Activated CD4-positive, alpha-beta memory T cell treated with anti-CD3 and anti-CD28 coated beads, Interleukin-2, amount 10 ng/mL, durations not matched to agents 7 days and 5 days (primary cell): ENCODE measurements around the gene RGS3. TPM values are rescaled to one million over a fixed set of nuclear protein-coding genes. Genes with fewer than 3 reads are reported as not detected.

ENCODE experiments used
- CTCF ChIA-PET: fragments of 350-600 bp; sonication (Branson Sonifier 250); formaldehyde crosslinking; loops from one replicate; lab custom pipeline; 2021; ENCODE audit warnings: antibody characterized with exemption, inconsistent platforms; lab: Charles Lee
- POLR2A ChIA-PET: fragments of 350-600 bp; sonication (Branson Sonifier 250); formaldehyde crosslinking; loops from one replicate; lab custom pipeline; 2021; ENCODE audit warnings: antibody characterized with exemption; lab: Charles Lee
- DNase-seq: peaks from one replicate; pipeline ENCODE4 v3.0.0-alpha.2; 2020
- H3K27ac Mint-ChIP-seq: one replicate; pipeline ENCODE4 v1.8.0; 2021; ENCODE audit warnings: mild to moderate bottlenecking, mixed read lengths
- H3K27me3 Mint-ChIP-seq: one replicate; pipeline ENCODE4 v1.8.0; 2021; ENCODE audit warnings: mixed read lengths
- H3K36me3 Mint-ChIP-seq: one replicate; pipeline ENCODE4 v1.8.0; 2021; ENCODE audit warnings: low read depth, mixed read lengths
- H3K4me1 Mint-ChIP-seq: one replicate; pipeline ENCODE4 v1.8.0; 2021; ENCODE audit warnings: mixed read lengths
- H3K4me3 Mint-ChIP-seq: one replicate; pipeline ENCODE4 v1.8.0; 2021; ENCODE audit warnings: mild to moderate bottlenecking, mixed read lengths
- H3K9me3 Mint-ChIP-seq: one replicate; pipeline ENCODE4 v1.8.0; 2021; ENCODE audit warnings: mixed read lengths
- total RNA-seq, 2 experiments: library from RNA; stranded (reverse); gene quantifications; one replicate each; pipeline ENCODE4 v1.2.3, GENCODE V29; 2021

Gene RGS3
- total RNA-seq, 2 experiments from 2014 or later: 22.7 to 24.0 TPM

DNA sequence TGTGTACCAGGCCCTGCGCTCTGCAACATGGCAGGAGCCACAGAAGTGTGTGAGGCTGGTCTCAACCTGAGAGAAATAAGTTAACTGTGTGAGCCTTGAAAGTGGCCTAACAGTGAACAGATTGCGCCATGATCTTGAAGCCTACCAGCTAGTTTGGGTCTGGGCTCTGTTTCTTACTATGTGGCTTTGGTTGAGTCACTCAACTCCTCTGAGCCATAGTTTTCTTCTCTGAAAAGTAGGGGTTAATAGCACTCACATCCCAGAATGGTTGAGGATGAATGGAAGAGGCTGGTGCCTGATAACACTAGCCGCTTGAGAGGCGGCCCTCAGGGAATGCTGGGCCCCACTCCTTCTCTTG, 121.5 kb downstream of the RGS3 start:
- no peaks in the 10 kb centered on the region for H3K27me3 Mint-ChIP-seq
- no peak for DNase-seq
- H3K27ac Mint-ChIP-seq: no peak overlapping the region
- H3K36me3 Mint-ChIP-seq: peaks cover 19% of the 10 kb centered on the region
- H3K9me3 Mint-ChIP-seq: no peaks in the 10 kb centered on the region
- CTCF ChIA-PET: interaction anchor here (0.9 to 1.8 kb wide), 4 partner anchors 70 to 310 kb away, joined by 4 read pairs; partner anchors contain the start of gene CDC26
- no peak overlapping the region for H3K4me3 Mint-ChIP-seq
- POLR2A ChIA-PET: interaction anchor here (0.8 kb wide), 1 partner anchor 11 kb away, joined by 3 read pairs; no protein-coding TSS in a partner anchor
- H3K4me1 Mint-ChIP-seq: peaks cover 65% of the 10 kb centered on the region

DNA sequence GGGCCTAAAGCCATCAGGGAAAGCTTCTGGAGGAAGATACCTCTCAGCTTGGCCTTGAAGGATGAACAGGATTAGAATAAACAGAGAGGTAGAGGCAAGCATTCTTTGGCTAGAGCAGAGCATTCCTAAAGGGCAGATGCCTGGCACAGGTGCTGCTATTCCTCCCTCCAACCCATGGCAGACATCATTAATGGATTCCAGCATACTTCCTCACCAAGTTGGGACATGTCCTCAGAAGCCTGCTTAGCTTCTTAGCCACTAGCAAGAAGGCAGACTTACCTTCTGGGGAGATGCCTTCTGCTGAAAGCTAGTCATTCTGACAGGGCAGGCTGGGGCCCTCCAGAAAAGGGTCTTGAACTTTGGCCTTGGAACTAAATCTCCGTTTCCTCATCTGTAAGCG, 122.0 kb downstream of the RGS3 start:
- H3K27ac Mint-ChIP-seq: peak overlapping the region; percentile 50
- no peaks in the 10 kb centered on the region for H3K9me3 Mint-ChIP-seq
- ChIA-PET CTCF (interaction anchor here (0.9 to 1.8 kb wide), 3 partner anchors 69 to 139 kb away, joined by 4 read pairs; no protein-coding TSS in a partner anchor), POLR2A (interaction anchor here (0.8 kb wide), 1 partner anchor 11 kb away, joined by 3 read pairs; no protein-coding TSS in a partner anchor)
- H3K36me3 Mint-ChIP-seq: peaks cover 19% of the 10 kb centered on the region
- no peak overlapping the region for H3K4me3 Mint-ChIP-seq
- no peaks in the 10 kb centered on the region for H3K27me3 Mint-ChIP-seq
- no peak for DNase-seq
- peaks cover 64% of the 10 kb centered on the region for H3K4me1 Mint-ChIP-seq

DNA sequence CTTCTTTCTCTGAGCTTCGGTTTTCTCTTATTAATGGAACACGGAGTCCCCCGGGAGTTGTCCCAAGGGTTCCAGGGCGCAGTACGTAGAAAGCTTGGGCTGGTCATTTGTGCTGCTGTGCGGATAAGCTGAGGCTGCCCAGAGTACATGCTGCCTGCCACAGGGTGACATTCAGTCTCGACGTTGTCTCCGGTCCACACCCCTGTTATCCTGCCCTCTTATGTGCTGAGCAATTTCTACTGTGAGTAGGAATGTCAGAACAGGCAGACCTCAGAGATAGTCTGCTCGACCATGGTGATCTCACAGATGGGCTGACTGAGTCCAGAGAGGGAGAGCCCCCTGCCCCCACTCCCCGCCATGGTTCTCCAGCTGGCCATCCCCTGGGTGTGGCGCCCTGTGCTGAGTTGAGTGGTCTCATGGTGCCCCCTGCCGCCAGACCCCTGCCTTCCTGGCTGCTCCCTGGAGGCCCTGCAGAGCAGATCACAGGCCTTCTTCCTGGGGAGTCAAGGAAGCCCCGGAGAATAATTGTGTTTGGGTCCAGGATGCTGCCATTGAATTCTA, 124.0 kb downstream of the RGS3 start:
- no peak overlapping the region for H3K4me3 Mint-ChIP-seq
- no peak for DNase-seq
- no peaks in the 10 kb centered on the region for H3K9me3 Mint-ChIP-seq
- H3K27me3 Mint-ChIP-seq: no peaks in the 10 kb centered on the region
- peaks cover 19% of the 10 kb centered on the region for H3K36me3 Mint-ChIP-seq
- no peak overlapping the region for H3K27ac Mint-ChIP-seq
- POLR2A ChIA-PET: no interaction called here
- CTCF ChIA-PET: interaction anchor here (1.4 to 8.0 kb wide), 5 partner anchors 8 to 186 kb away, joined by 5 to 186 read pairs (median 31); partner anchors contain the start of gene ALAD
- peaks cover 55% of the 10 kb centered on the region for H3K4me1 Mint-ChIP-seq

DNA sequence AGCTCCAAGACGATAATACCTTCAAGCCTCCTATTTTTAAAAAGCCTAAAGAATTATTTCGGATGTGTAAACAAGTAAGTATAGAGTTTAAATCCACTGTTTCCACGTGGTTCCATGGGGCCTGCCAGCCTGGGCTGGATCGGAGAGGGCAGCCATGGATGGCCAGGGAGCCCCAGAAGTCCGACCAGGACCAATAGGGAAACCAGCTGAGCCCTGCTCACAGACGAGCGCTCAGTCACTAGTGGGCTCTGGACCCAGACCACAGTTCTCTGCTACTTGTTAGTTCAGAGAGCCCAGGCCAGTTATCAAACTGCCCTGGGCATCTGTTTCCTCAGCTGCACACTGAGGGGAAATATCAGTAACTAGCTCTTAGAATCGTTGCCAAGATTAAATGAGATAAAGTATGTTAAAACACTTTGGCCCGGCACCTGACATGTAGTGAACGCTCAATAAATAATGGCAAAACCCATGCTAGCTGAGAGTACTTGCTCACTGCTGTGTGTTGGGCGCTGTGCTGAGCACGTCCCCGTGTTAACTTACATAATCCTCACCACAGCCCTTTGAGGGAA, 124.8 kb downstream of the RGS3 start:
- no peak overlapping the region for H3K4me3 Mint-ChIP-seq
- H3K27me3 Mint-ChIP-seq: no peaks in the 10 kb centered on the region
- H3K27ac Mint-ChIP-seq: no peak overlapping the region
- peaks cover 12% of the 10 kb centered on the region for H3K36me3 Mint-ChIP-seq
- CTCF ChIA-PET: interaction anchor here (0.9 to 8.0 kb wide), 9 partner anchors 9 to 315 kb away, joined by 3 to 186 read pairs (median 8); partner anchors contain the start of gene ALAD
- H3K4me1 Mint-ChIP-seq: peaks cover 56% of the 10 kb centered on the region
- no peak for DNase-seq
- POLR2A ChIA-PET: interaction anchor here (0.6 to 2.2 kb wide), 3 partner anchors 9 to 96 kb away, joined by 3 to 15 read pairs (median 6); no protein-coding TSS in a partner anchor
- no peaks in the 10 kb centered on the region for H3K9me3 Mint-ChIP-seq

GRCh38 chr9:113588936-113589335, 125.4 kb downstream of the RGS3 start:
- CTCF ChIA-PET: interaction anchor here (0.9 to 8.0 kb wide), 9 partner anchors 10 to 316 kb away, joined by 3 to 186 read pairs (median 8); partner anchors contain the start of gene ALAD
- Mint-ChIP-seq H3K4me1 (peaks cover 56% of the 10 kb centered on the region), H3K4me3 (no peak overlapping the region), H3K36me3 (peaks cover 9% of the 10 kb centered on the region), H3K27ac (no peak overlapping the region), H3K9me3 (no peaks in the 10 kb centered on the region), H3K27me3 (no peaks in the 10 kb centered on the region)
- DNase-seq: no peak
- POLR2A ChIA-PET: interaction anchor here (0.6 to 2.2 kb wide), 4 partner anchors 10 to 369 kb away, joined by 3 to 15 read pairs (median 4); no protein-coding TSS in a partner anchor

GRCh38 chr9:113589407-113589806, 125.9 kb downstream of the RGS3 start:
- no peak for DNase-seq
- Mint-ChIP-seq H3K27ac (no peak overlapping the region), H3K9me3 (no peaks in the 10 kb centered on the region), H3K4me3 (peak overlapping the region; percentile 22), H3K27me3 (no peaks in the 10 kb centered on the region), H3K4me1 (peaks cover 57% of the 10 kb centered on the region), H3K36me3 (peaks cover 5% of the 10 kb centered on the region)
- CTCF ChIA-PET: interaction anchor here (0.9 to 8.0 kb wide), 14 partner anchors 8 to 315 kb away, joined by 3 to 186 read pairs (median 6); partner anchors contain the start of genes ALAD, C9orf43, CDC26 and POLE3
- POLR2A ChIA-PET: interaction anchor here (0.9 to 2.2 kb wide), 4 partner anchors 8 to 370 kb away, joined by 3 to 15 read pairs (median 6); no protein-coding TSS in a partner anchor

- Mint-ChIP-seq H3K36me3 (peaks cover under 1% of the 10 kb centered on the region), H3K27me3 (no peaks in the 10 kb centered on the region), H3K27ac (peak overlapping the region; percentile 24), H3K4me3 (peak overlapping the region; percentile 22), H3K9me3 (no peaks in the 10 kb centered on the region), H3K4me1 (peaks cover 55% of the 10 kb centered on the region)
- DNase-seq: no peak
- CTCF ChIA-PET: interaction anchor here (0.8 to 8.0 kb wide), 14 partner anchors 8 to 316 kb away, joined by 3 to 186 read pairs (median 6); partner anchors contain the start of genes ALAD, C9orf43, CDC26 and POLE3
- POLR2A ChIA-PET: interaction anchor here (1.6 to 2.2 kb wide), 3 partner anchors 8 to 72 kb away, joined by 5 to 15 read pairs (median 6); no protein-coding TSS in a partner anchor
These were observed 126.4 kb downstream of the RGS3 start for GRCh38 chr9:113589890-113590289.

DNA sequence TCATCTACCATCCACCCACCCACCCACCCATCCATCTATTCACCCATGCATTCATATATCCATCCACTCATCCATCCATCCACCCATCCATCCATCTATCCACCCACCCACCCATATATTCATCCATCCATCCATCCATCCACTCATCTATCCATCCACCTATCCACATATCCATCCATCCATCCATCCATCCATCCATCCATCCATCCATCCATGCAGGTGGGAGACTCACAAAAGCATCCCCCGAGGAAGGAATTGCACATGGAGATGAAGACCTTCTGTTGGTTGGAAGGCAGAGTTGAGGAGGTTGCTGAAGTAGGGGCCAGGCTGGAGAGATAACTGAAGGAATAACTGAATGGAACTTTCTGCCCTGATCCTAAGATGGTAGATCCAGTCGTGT, 126.9 kb downstream of the RGS3 start:
- CTCF ChIA-PET: interaction anchor here (0.8 to 8.0 kb wide), 14 partner anchors 8 to 316 kb away, joined by 3 to 186 read pairs (median 6); partner anchors contain the start of genes C9orf43, CDC26, POLE3 and PRPF4
- H3K27ac Mint-ChIP-seq: no peak overlapping the region
- POLR2A ChIA-PET: interaction anchor here (1.9 to 2.2 kb wide), 2 partner anchors 9 to 11 kb away, joined by 5 to 15 read pairs; no protein-coding TSS in a partner anchor
- H3K4me3 Mint-ChIP-seq: no peak overlapping the region
- DNase-seq: no peak
- H3K9me3 Mint-ChIP-seq: no peaks in the 10 kb centered on the region
- H3K4me1 Mint-ChIP-seq: peaks cover 53% of the 10 kb centered on the region
- no peaks in the 10 kb centered on the region for H3K27me3 Mint-ChIP-seq
- no peaks in the 10 kb centered on the region for H3K36me3 Mint-ChIP-seq

DNA sequence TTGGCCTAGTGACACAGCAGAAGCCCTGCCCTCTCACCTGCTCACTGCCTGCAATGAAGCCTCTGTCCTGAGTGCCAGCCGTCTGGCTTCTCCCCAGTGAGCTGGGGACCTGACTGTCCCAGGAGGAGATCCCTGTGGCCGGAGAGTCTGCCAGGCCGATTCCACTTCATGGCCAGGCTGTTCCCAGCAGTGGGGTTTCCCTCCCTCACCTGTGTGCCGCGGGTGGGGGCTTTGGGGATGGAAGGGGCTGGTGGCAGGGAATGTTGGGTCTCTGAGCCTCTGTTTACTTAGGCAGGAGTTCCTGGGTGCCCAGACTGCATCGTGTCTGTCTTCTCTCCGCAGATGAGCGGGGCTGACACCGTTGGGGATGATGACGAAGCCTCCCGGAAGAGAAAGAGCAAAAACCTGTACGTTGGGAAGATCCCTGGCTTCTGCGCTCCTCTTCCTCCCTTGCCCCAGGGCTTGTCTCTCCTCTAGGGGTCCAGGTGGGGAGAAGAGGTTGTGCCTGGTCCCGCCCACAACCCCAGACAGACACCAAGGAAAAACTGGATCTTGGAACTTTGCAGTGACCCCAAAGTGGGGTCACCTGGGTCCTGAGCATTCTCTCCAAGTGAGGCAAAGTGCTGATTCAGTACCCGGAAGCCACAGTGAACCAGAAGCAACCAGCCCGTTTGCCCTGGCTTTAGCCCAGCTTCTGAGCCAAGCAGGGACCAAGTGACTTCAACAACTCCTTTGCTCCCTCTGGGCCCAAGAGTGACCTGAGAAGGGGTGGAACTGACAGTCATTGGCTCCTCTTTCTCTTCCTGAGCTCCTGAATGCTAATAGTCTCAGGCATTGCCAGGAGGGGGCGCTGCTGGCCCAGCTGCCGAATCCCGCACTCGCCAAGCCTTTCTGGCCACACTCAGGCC, 127.7 kb downstream of the RGS3 start:
- Mint-ChIP-seq H3K4me3 (no peak overlapping the region), H3K4me1 (peaks cover 48% of the 10 kb centered on the region), H3K9me3 (no peaks in the 10 kb centered on the region), H3K27ac (no peak overlapping the region), H3K36me3 (peaks cover 4% of the 10 kb centered on the region), H3K27me3 (no peaks in the 10 kb centered on the region)
- DNase-seq: peak; percentile 71
- ChIA-PET POLR2A (interaction anchor here (1.0 to 2.3 kb wide), 5 partner anchors 9 to 74 kb away, joined by 3 to 8 read pairs (median 4); no protein-coding TSS in a partner anchor), CTCF (interaction anchor here (0.6 to 8.0 kb wide), 41 partner anchors 9 to 478 kb away, joined by 3 to 186 read pairs (median 5); partner anchors contain the start of genes ALAD, C9orf43 and POLE3)

GRCh38 chr9:113591899-113592625, 128.5 kb downstream of the RGS3 start:
- DNase-seq: no peak

More at GRCh38 chr9:113591899-113592625, 128.5 kb downstream of the RGS3 start:
- Mint-ChIP-seq H3K27me3 (no peaks in the 10 kb centered on the region), H3K36me3 (peaks cover 4% of the 10 kb centered on the region), H3K4me1 (peaks cover 41% of the 10 kb centered on the region), H3K4me3 (no peak overlapping the region), H3K9me3 (no peaks in the 10 kb centered on the region), H3K27ac (no peak overlapping the region)
- CTCF ChIA-PET: interaction anchor here (0.6 to 8.0 kb wide), 43 partner anchors 10 to 479 kb away, joined by 3 to 186 read pairs (median 5); partner anchors contain the start of genes ALAD, C9orf43 and POLE3
- POLR2A ChIA-PET: interaction anchor here (1.0 to 2.3 kb wide), 4 partner anchors 10 to 74 kb away, joined by 3 to 8 read pairs (median 4); no protein-coding TSS in a partner anchor
